Vagina (tissue), 2 donors: ENCODE data around the gene SLC25A21.

Experiments
- POLR2A ChIP-seq, 2 donors: fragments of 450-650 bp; IDR thresholded peaks; one replicate each; pipeline ENCODE4 v1.6.1; 2017; ENCODE audit warnings: antibody characterized with exemption in 2 of 2, mild to moderate bottlenecking in 2 of 2, moderate library complexity in 2 of 2
- POLR2AphosphoS5 ChIP-seq, 2 donors: sonication (generic); formaldehyde crosslinking; IDR thresholded peaks; one replicate each; pipeline ENCODE4 v1.9.0; 2017; ENCODE audit warnings: antibody characterized with exemption in 2 of 2, mild to moderate bottlenecking in 2 of 2, low read depth in 1 of 2; ENCODE audit not compliant: insufficient read depth in 1 of 2
- TF ChIP-seq, protein P1 (sequence below), 3 experiments: fragments of 450-650 bp in 2 of 3; fragments of 200-600 bp in 1 of 3; sonication (generic) in 1 of 3; IDR thresholded peaks; one replicate each; pipeline ENCODE4 v1.5.1; 2017 to 2019; ENCODE audit warnings: antibody characterized with exemption in 3 of 3, mild to moderate bottlenecking in 2 of 3, moderate library complexity in 2 of 3

- TF ChIP-seq, protein P1, sequence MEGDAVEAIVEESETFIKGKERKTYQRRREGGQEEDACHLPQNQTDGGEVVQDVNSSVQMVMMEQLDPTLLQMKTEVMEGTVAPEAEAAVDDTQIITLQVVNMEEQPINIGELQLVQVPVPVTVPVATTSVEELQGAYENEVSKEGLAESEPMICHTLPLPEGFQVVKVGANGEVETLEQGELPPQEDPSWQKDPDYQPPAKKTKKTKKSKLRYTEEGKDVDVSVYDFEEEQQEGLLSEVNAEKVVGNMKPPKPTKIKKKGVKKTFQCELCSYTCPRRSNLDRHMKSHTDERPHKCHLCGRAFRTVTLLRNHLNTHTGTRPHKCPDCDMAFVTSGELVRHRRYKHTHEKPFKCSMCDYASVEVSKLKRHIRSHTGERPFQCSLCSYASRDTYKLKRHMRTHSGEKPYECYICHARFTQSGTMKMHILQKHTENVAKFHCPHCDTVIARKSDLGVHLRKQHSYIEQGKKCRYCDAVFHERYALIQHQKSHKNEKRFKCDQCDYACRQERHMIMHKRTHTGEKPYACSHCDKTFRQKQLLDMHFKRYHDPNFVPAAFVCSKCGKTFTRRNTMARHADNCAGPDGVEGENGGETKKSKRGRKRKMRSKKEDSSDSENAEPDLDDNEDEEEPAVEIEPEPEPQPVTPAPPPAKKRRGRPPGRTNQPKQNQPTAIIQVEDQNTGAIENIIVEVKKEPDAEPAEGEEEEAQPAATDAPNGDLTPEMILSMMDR (IDR thresholded peaks at IDR 0.05) = no peak
- TF ChIP-seq POLR2A (IDR thresholded peaks at IDR 0.05) (no peak), POLR2AphosphoS5 (IDR thresholded peaks at IDR 0.05; ENCODE audit: insufficient read depth in 1 of 2, low read depth in 1 of 2) (no peak)
Observed at GRCh38 chr14:37091651-37092050, 80.8 kb downstream of the SLC25A21 start.
